ENCODE data around the gene ACTMAP.

GRCh38 chr19:40739030-40739839 is 11.0 kb downstream of the ACTMAP start:
- TF ChIP-seq, protein P1, sequence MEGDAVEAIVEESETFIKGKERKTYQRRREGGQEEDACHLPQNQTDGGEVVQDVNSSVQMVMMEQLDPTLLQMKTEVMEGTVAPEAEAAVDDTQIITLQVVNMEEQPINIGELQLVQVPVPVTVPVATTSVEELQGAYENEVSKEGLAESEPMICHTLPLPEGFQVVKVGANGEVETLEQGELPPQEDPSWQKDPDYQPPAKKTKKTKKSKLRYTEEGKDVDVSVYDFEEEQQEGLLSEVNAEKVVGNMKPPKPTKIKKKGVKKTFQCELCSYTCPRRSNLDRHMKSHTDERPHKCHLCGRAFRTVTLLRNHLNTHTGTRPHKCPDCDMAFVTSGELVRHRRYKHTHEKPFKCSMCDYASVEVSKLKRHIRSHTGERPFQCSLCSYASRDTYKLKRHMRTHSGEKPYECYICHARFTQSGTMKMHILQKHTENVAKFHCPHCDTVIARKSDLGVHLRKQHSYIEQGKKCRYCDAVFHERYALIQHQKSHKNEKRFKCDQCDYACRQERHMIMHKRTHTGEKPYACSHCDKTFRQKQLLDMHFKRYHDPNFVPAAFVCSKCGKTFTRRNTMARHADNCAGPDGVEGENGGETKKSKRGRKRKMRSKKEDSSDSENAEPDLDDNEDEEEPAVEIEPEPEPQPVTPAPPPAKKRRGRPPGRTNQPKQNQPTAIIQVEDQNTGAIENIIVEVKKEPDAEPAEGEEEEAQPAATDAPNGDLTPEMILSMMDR (IDR thresholded peaks at IDR 0.05; ENCODE audit: low read length), result no peak
- TF ChIP-seq EZH2 (optimal IDR thresholded peaks at IDR 0.05; ENCODE audit: low read depth, low read length), result no peak
- TF ChIP-seq EZH2phosphoT487 (IDR thresholded peaks at IDR 0.05; ENCODE audit: low read length), result no peak
